Caco-2 (cell line): ENCODE results near the gene TCF7L2. TPM values are rescaled to one million over a fixed set of nuclear protein-coding genes. Genes with fewer than 3 reads are reported as not detected.

ENCODE experiments used
- BruUV-seq: library from RNA; stranded (reverse); fragments of 400-500 nt; replicated peaks from 2 replicates; lab custom pipeline; 2021; lab: Mats Ljungman, UMichigan
- CTCF ChIA-PET: fragments of 300-600 bp; sonication (Branson Sonifier 250); formaldehyde crosslinking; loops from one replicate; lab custom pipeline; 2022; ENCODE audit warnings: antibody characterized with exemption; lab: Charles Lee
- POLR2A ChIA-PET: fragments of 300-600 bp; sonication (Branson Sonifier 250); formaldehyde crosslinking; loops from one replicate; lab custom pipeline; 2022; ENCODE audit warnings: antibody characterized with exemption; lab: Charles Lee
- DNase-seq, 2 experiments: peaks; one replicate each; pipeline versions ENCODE4 v3.0.0 to v3.0.0-alpha.2; 2020 to 2022
- H3K27me3 ChIP-seq: replicated peaks from 2 replicates; pipeline ENCODE4 v1.6.0; 2011; ENCODE audit warnings: low read length; ENCODE audit not compliant: control insufficient read depth, insufficient read depth
- H3K36me3 ChIP-seq: 2 replicates; pipeline ENCODE4 v1.5.1; 2011; ENCODE audit warnings: low read length; ENCODE audit not compliant: control insufficient read depth, insufficient read depth
- H3K4me1 ChIP-seq: fragments of 250-450 bp; sonication (Bioruptor Pico); 2 replicates; pipeline ENCODE4 v1.5.1; 2020; ENCODE audit warnings: mild to moderate bottlenecking
- H3K4me3 ChIP-seq: 2 replicates; pipeline ENCODE4 v1.5.1; 2011; ENCODE audit warnings: low read depth, mild to moderate bottlenecking, control low read depth, low read length
- H3K9me3 ChIP-seq: fragments of 250-450 bp; sonication (Bioruptor Pico); 2 replicates; pipeline ENCODE4 v1.5.1; 2020; ENCODE audit warnings: mild to moderate bottlenecking, moderate library complexity
- H3K27ac Mint-ChIP-seq: one replicate; pipeline ENCODE4 v1.8.0; 2022; ENCODE audit warnings: mixed read lengths; ENCODE audit not compliant: unreplicated experiment
- H3K27me3 Mint-ChIP-seq: one replicate; pipeline ENCODE4 v1.8.0; 2022; ENCODE audit warnings: mixed read lengths; ENCODE audit not compliant: insufficient read depth, unreplicated experiment
- H3K36me3 Mint-ChIP-seq: one replicate; pipeline ENCODE4 v1.8.0; 2022; ENCODE audit warnings: mild to moderate bottlenecking, mixed read lengths; ENCODE audit not compliant: insufficient read depth, unreplicated experiment
- H3K4me1 Mint-ChIP-seq: one replicate; pipeline ENCODE4 v1.8.0; 2022; ENCODE audit warnings: low read depth, mixed read lengths; ENCODE audit not compliant: unreplicated experiment
- H3K4me3 Mint-ChIP-seq: one replicate; pipeline ENCODE4 v1.8.0; 2022; ENCODE audit warnings: mild to moderate bottlenecking, moderate library complexity, mixed read lengths; ENCODE audit not compliant: unreplicated experiment
- H3K9me3 Mint-ChIP-seq: one replicate; pipeline ENCODE4 v1.8.0; 2022; ENCODE audit warnings: mixed read lengths; ENCODE audit not compliant: unreplicated experiment
- CTCF ChIP-seq, 2 experiments: fragments of 200-600 bp in 1 of 2; IDR thresholded peaks; 1 replicate in 1 of 2; 2 replicates in 1 of 2; pipeline versions ENCODE4 v1.5.1 to v1.8.0; 2011 to 2022; ENCODE audit warnings: antibody characterized with exemption in 1 of 2, control low read depth in 1 of 2, inconsistent platforms in 1 of 2, low read depth in 1 of 2, low read length in 1 of 2, mild to moderate bottlenecking in 1 of 2, moderate library complexity in 1 of 2; ENCODE audit not compliant: insufficient read depth in 1 of 2, severe bottlenecking in 1 of 2, unreplicated experiment in 1 of 2
- intact Hi-C: fragments of 100-400 bp; cut with micrococcal nuclease; formaldehyde crosslinking; loops from one replicate; pipeline ENCODE4 v1.10.0; 2022; ENCODE audit not compliant: unreplicated experiment
- total RNA-seq: library from RNA; stranded (reverse); gene quantifications from 2 replicates; pipeline ENCODE4 v1.2.3, GENCODE V29; 2022

TCF7L2 gene
- total RNA-seq, 1 experiment from 2014 or later = 45.4 TPM

DNA sequence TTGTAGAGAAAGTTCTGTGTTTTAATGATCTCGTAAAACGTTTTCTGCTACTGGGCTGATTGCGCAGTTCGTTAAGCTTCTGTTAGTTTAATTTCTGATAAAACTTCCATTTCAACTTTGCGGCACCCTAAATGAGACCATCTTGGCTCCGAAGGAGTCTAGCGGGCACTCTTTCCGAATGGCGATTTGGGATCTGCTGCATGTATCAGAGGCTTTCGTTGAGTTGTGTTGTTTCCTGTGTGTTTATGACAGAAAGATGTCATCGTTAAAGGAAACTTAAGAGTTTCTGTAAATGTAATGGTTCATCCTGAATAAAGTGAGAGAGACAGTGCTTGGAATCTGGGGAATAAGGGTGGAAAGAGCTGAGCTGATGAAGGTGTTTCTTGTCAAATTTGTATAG lies 174.7 kb downstream of the TCF7L2 start:
- DNase-seq = no peak
- no peaks in the 10 kb centered on the region for H3K27me3 ChIP-seq
- peaks cover 12% of the 10 kb centered on the region for H3K36me3 Mint-ChIP-seq
- H3K4me1 ChIP-seq = no peaks in the 10 kb centered on the region
- no peaks in the 10 kb centered on the region for H3K9me3 ChIP-seq
- no peak overlapping the region for H3K27ac Mint-ChIP-seq
- TF ChIP-seq CTCF (IDR thresholded peaks at IDR 0.05; ENCODE audit: insufficient read depth in 1 of 2, low read depth in 1 of 2, low read length in 1 of 2, severe bottlenecking in 1 of 2, unreplicated experiment in 1 of 2) = no peak
- BruUV-seq = no TSS peak
- ChIA-PET POLR2A (no interaction called here), CTCF (no interaction called here)
- no peaks in the 10 kb centered on the region for H3K9me3 Mint-ChIP-seq
- peaks cover 10% of the 10 kb centered on the region for H3K4me1 Mint-ChIP-seq
- intact Hi-C loops = loop anchor here (5.0 kb wide), 1 partner anchor 467 kb away; no protein-coding TSS in a partner anchor
- H3K27me3 Mint-ChIP-seq = no peaks in the 10 kb centered on the region
- H3K36me3 ChIP-seq = no peaks in the 10 kb centered on the region; the same call in none of the 2 replicates
- H3K4me3 ChIP-seq = no peak overlapping the region
- no peak overlapping the region for H3K4me3 Mint-ChIP-seq

- no peak overlapping the region for H3K27ac Mint-ChIP-seq
- H3K27me3 ChIP-seq = no peaks in the 10 kb centered on the region
- TF ChIP-seq CTCF (IDR thresholded peaks at IDR 0.05; ENCODE audit: insufficient read depth in 1 of 2, low read depth in 1 of 2, low read length in 1 of 2, severe bottlenecking in 1 of 2, unreplicated experiment in 1 of 2) = no peak
- POLR2A ChIA-PET = no interaction called here
- BruUV-seq = no TSS peak
- CTCF ChIA-PET = no interaction called here
- no peak overlapping the region for H3K4me3 Mint-ChIP-seq
- H3K4me3 ChIP-seq = no peak overlapping the region
- H3K4me1 ChIP-seq = no peaks in the 10 kb centered on the region
- no peaks in the 10 kb centered on the region for H3K27me3 Mint-ChIP-seq
- H3K36me3 Mint-ChIP-seq = peaks cover 7% of the 10 kb centered on the region
- DNase-seq = no peak
- intact Hi-C loops = loop anchor here (5.0 kb wide), 1 partner anchor 468 kb away; no protein-coding TSS in a partner anchor
- no peaks in the 10 kb centered on the region for H3K9me3 Mint-ChIP-seq
- peaks cover 13% of the 10 kb centered on the region for H3K4me1 Mint-ChIP-seq
- H3K36me3 ChIP-seq = no peaks in the 10 kb centered on the region; the same call in none of the 2 replicates
- no peaks in the 10 kb centered on the region for H3K9me3 ChIP-seq
These were observed 175.6 kb downstream of the TCF7L2 start for GRCh38 chr10:113125612-113126011.

DNA sequence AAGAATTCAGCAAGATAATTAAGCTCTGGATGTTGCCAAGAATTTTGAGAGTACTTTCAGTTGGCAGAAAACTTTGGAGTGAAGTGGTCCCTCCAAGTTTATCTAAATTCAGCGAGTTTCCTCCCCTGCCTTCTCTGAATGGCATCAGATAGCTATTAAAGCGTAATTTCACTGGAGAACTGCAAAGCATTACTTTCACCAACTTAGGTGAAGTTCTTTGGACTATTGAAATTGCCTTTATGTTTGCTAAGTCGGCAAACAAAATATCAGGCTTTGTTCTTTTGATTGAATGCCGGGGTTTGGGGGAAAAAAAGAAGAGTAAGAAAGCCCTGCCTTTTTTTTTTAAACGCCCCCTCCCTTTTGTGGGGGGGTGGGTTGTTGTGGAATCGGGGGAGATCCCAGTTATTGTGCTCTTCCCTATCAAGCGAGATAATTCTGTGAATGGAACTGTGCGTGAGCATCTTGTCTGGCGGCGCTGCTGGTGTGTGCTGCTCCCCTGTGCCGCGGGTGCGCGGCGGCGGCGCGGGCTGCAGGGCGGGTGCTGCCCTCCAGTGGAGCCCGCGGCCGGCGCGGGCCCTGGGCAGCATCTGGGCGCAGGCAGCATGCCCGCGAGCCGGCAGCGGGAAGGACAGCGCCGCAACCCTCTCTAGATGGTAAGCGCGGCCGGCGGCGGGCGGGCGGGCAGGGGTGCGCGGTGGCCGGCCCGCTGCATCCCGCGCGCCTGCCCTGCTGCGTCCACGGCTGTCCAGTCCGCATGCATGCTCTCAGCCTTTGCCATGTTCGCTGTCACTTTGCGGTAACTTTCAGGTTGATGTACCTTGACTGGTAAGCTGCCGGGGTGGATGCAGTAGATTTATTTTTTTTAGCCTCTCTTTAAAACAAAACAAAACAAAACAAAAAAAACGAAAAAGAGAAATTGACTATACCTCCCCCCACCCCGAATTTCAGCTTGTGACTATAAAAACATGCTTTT lies 176.5 kb downstream of the TCF7L2 start:
- no peaks in the 10 kb centered on the region for H3K9me3 ChIP-seq
- no peaks in the 10 kb centered on the region for H3K4me1 ChIP-seq
- H3K4me3 ChIP-seq = no peak overlapping the region
- H3K4me3 Mint-ChIP-seq = no peak overlapping the region
- CTCF ChIA-PET = no interaction called here
- H3K27me3 Mint-ChIP-seq = no peaks in the 10 kb centered on the region
- no peaks in the 10 kb centered on the region for H3K27me3 ChIP-seq
- no peaks in the 10 kb centered on the region; the same call in 1 of the 2 replicates for H3K36me3 ChIP-seq
- POLR2A ChIA-PET = no interaction called here
- BruUV-seq = no TSS peak
- no peak overlapping the region for H3K27ac Mint-ChIP-seq
- no peak for DNase-seq
- H3K9me3 Mint-ChIP-seq = no peaks in the 10 kb centered on the region
- H3K36me3 Mint-ChIP-seq = peaks cover 13% of the 10 kb centered on the region
- no peak for TF ChIP-seq CTCF (IDR thresholded peaks at IDR 0.05; ENCODE audit: insufficient read depth in 1 of 2, low read depth in 1 of 2, low read length in 1 of 2, severe bottlenecking in 1 of 2, unreplicated experiment in 1 of 2)
- peaks cover 20% of the 10 kb centered on the region for H3K4me1 Mint-ChIP-seq
- intact Hi-C loops = loop anchor here (5.0 kb wide), 1 partner anchor 469 kb away; no protein-coding TSS in a partner anchor
